DMS79 (cell line): ENCODE results near the gene EFEMP1.
"Not testable (repeated sequence)": the region's sequence is repeated elsewhere in the genome, so short reads cannot be mapped to it uniquely, and the experiment has no call there.

ENCODE experiments used
- DNase-seq: peaks from one replicate; lab custom pipeline; 2025; lab: John Stamatoyannopoulos, UW

The EFEMP1 gene

DNA sequence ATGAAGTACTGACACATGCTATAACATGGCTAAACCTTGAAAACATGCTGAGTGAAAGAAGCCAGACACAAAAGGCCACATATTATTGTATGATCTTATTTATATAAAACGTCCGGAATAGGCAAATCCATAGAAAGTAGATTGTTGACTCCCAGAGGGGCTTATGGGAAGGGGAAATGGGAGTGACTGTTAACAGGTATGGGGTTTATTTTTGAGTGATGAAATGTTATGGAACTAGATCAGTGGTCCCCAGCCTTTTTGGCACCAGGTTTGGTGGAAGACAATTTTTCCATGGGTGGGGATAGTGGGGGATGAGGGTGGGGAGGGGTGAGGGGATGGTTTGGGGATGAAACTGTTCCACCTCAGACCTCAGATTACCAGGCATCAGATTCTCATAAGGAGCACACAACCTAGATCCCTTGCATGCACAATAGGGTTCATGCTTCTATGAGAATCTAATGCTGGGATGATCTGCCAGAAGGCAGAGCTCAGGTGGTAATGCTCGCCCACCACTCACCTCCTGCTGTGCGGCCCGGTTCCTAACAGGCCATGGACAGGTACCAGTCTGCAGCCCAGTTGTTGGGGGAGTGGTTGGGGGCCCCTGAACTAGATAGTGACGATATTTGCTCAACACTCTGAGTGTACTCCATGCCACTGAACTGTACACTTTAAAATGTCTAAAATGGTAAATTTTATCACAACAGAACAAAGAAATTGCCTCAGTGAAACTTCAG is 59.1 kb downstream of the EFEMP1 start:
- DNase-seq = no peak

DNA sequence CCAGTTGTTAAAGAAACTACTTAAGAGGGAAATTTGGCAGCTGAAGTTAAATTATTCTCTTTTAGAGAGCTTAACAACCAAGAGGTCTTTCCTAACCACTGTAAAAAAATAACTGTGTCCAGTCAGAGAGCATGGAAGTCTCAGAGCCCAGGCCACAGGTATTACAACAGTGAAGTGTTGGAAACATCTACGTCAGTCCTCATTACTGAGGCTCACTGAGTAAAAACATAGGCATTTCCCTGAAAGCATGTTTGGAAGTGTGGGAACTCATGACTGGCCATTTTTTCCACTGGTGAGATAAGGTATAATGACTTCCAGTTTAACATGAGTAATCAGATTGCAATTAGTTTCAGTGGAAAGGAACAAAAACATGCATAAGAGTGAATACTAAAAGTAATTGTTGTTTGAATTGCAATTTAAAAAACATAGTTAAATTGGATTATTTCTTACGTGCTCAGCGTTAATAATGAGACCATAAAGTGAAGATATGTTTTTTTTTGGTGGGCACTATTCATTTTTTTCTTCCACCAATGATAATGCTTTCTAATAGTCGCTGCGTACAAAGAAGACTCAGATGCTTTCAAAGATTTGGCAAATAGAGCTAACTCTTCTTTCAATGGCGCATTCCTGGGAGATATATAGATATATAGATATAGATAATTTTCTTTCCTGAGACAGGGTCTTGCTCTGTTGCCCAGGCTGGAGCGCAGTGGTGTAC is 60.8 kb downstream of the EFEMP1 start:
- DNase-seq = no peak

DNA sequence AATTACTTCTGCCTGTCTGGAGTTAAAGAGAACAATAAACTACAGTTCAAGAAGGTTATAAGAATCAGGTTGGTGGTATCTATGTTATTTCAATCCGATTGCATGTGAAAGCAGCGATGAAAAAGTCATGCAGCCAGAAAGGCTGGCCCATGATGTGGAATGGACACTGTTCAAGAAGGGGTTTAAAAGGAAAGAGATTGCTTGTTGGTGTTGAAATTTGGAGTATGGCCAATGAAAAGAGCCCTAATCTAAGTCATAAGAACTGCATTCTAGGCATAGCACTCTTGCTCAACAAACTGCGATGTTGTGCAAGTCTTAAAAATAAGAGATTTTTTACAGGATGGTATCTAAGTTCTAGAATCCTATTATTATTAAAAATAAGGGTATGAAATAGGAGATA is 61.3 kb downstream of the EFEMP1 start:
- DNase-seq = no peak

DNA sequence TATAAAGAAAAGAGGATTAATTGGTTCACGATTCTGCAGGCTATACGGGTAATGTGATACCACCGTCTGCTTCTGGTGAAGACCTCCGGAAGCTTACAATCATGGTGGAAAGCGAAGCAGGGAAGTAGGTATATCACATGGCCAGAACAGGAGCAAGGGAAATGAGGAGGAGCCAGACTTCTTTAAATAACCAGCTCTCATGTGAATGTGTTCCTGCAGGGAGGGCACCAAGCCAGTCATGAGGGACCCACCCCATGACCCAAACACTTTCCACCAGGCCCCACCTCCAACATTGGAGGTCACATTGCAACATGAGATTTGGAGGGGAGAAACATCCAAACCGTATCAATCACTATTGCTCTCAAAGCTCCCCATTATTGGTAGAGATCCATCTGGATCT is 61.8 kb downstream of the EFEMP1 start:
- DNase-seq = no peak

DNA sequence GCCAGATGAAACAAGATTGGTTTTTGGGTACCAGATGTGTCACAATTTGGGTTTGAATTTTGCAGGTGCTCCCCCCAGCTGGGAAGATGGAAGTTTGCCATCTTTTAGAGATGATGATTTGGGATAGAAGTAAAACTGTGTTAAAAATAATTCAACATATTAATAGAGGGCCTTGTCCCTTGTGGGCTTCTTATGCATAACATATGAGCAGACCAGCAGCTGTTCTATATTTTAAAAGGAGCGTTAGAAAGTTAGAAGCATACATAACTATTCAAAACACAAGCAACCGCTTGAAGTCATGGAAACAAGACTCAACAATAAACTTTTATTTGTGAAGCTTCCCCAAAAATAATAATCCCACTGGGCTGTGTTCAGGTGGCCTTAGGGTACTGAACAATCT is 62.8 kb downstream of the EFEMP1 start:
- DNase-seq = no peak

DNA sequence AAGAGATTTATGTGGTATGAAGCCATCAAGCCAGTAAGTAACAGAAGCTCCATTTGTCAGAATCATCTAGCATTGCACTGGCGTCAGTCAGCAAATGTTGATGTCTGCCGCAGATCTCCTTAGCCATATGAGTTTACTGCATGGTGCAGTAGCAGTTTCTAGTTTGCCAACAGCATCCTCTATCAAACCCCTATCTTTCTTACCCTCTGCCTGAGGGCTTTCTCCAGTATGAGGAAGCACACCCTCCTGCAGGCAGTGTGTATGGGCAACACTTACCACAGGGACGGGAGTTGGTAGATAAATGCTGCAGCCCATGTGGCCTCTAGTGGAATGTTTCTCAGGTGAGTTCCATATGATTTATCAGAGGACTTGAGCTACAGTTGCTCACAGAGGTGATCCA is 63.7 kb downstream of the EFEMP1 start:
- no peak for DNase-seq

DNA sequence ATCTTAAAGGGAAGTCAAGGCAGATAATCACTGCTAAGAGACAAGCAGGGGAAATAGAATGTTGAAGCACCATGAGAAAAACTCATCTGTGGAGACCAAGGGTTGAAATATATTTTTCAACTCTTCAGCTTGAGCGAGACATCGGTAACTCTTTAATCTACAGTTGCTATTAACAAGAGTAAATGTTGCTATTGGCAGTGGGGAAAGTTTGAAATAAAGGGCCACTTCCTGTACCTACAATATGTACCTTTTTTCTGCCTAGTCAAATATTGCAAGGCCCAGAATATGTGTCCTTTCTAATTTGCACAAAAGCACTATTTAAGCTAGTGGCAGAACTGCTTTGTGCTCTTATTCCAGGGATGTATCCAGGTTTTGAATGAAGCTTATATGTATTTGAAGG is 65.8 kb downstream of the EFEMP1 start:
- DNase-seq = no peak

DNA sequence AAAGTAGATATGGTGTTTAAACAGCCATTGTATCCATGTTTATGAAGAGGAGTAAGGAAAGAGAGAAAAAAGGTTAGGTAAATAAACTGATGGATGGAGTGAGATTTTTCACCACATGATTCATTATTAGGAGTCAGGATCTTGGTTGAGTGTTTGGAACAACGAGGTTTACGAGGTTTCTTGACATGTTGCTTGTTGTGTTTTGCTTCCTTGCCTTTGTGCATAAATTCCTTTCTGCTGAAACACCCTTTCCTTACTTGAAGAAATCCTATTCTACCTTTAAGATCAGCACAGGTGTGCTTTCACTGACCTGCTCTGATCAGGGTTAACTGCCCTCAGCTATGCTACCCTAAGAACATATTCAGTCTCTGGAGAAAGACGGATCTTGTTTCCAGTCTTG is 66.6 kb downstream of the EFEMP1 start:
- DNase-seq = no peak

DNA sequence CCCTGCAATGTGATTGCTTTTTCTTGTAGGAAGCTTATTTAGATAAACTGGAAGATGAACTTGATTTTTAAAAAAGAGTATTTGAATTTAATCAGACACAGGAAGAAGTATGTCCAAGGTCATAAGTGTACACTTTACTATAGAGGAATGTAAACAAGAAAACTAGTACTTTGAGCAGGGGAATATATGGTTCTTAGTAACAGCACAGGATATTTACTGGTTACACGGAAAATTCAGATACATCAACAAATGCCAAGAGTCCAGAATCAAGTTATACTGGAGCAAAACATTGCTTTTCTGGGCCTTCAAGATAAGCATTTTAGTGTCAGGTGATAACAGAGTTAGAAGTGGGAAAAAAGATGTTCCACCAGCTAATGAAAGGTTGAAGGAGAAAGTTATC is 75.5 kb downstream of the EFEMP1 start:
- no peak for DNase-seq

DNA sequence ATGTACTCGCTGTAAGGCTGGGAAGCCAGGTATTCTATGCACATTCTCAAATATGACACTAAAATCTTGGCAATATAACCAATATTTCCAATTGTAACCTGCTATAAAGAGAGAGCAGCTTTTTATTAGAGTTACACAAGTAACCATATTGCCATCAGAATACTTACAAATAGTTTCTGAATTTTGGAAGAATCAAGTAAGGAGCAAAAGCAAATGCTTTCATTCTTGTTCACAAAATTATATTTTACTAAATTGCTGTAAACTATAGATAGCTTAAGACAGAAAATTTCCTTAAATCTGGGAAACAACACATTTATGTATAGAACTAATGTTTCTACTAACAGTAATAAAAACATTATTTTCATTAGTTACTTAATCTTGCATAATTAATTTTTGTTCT is 77.2 kb downstream of the EFEMP1 start:
- DNase-seq = no peak

DNA sequence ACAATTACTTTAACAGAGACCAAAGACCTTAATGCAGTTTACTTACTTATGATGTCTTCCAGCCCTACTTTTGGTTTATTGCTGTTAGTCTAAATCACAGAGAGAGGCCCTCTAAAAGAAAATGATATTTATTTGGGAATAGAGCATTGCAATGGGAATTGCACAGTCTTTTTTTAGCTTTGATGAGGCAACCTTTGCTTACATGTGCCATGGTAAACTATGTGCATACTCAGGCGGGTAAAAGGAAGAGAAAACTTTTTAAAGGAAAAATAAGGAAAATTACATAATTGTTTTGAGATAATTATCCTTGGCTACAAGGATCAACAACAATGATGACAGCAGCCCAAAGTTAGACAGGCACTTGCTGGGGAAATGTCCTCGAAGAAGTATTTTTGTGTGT is 78.6 kb downstream of the EFEMP1 start:
- DNase-seq = no peak

DNA sequence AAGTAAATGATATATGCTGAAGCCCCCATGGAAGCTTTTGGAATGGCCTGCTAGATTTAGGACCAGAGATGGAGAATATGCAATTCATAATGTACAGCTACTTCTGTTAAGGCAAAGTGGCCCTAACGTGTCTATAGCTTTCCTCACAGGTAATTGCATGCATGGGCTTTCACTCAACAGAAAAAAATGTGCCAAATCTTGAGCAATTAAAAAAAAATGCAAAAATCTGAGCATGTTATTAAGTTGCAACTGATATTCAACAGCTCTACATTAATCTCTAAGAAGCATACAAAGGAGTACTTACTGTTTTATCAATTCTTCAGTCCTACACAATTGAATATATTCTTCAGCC is 79.6 kb downstream of the EFEMP1 start:
- no peak for DNase-seq

DNA sequence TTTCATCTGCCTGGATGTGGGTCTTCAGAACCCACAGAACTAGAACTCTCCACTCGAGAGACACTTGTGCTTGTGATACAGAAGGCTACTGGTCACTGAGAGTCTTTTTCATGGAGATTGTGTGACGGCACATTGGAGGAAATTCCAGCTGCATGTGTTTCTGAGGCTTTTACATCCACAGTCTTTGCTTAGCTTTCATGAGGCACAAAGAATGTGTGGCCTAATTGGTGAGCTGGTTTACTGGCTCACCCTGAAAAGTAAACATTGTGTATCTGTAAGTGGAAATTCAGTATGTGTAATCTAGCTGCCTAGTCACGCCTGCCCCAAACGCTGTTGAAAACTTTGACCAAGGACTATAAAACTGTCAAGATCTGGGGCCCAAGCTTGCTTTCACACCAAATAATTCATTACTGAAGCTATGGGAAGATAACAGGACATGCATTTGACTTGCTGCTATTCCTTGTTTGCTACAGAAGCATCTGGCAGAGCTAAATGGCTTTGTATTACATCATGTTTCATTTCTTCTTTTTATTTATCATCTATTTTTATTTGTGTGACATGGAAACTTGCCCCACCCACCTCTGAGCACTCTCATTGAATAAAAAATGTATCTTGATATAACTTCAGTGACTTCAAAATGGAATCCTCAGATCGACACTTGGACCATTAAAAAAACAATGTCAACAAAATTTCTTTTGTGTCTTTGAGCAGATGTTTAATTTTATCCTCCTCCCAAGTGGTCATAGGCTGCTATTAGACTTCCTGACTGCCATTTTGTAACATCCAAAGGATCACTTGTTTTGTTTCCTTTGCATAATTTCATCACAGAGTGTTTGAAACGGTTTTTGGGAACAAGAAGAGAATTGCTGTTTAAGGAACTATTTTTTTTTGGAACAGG is 80.2 kb downstream of the EFEMP1 start:
- no peak for DNase-seq

DNA sequence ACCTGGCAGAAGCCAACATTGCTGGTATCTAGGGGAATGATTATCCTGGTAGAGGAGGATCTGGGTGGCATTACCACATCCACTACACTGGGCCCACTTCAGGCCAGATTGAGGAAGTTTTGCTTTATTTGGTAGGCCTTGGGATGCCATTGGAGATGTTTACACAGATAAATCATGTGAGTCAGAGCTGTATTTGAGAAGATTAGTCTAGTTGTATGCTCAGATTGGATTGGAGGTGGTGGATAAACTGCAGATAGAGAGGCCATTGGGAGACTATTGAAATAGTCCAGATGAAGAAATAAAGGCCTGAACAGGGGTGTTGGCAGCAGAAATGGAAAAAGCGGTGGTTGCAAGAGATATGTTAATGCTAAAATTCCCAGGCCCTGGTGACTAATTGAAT is 81.5 kb downstream of the EFEMP1 start:
- DNase-seq = no peak

DNA sequence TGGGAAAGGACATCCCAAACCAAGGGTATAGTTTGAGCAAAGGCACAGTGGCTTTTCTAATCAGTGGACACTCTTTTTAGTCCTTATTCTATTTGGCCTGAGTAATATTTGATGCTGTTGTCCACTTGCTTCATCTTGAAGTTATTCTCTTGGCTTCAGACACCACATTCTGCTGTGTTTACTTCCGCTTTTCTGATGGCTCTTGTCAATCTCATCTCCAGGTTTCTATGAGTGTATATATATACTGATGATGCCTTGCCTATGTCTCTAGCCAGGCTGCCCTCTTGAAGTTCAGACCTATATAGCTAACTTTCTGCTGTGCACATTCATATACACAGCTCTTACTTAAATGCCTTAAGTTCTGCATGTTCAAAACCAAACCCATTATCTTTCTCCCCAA is 83.1 kb downstream of the EFEMP1 start:
- no peak for DNase-seq

DNA sequence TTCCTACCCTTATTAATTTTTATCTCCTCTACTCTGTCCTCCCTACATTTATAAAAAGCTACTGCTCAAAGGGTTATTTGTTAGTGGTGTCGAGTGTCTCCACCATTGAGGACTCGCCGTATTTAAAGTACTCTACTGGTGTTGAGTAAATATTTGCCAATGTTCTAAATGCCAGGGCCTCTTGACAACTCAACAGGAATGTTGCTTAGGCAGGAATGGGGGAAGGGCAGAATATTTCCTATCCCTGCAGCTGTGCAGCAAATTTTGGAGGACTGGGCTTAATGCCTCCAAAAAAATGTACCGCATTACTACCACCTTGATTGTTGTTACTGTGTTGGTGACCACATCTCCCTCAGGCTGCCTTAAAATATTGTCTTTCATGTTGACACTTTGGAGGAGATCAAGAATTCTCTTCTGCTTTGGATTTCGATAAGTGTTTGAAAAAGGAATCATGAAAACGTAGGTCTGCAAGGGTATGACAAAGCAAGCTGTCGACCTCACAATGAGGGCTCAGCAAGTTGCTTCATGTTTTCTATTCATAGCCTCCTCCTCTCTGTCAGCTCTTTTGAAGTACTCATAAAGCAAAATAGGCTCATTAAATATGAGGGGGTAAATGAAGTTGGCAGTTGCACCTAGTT is 84.3 kb downstream of the EFEMP1 start:
- DNase-seq = peak; percentile 90

DNA sequence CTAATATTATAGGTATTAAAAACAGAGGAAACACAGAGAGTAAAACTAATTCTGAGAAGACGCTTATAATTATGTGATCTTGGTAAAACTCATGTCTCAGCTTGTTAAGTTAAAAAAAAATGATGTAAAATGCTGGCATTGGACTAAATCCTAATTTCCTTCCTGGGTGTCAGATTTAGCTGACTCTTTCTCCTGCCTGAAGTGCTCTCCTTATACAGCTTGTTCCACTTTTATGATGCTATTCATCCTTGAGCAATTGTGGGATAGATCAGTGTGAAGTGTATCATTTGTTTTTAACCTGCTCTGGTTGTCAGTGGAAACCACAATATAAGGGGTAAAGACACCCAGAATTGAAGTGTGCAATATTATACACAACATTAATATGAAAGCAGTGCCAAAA is 84.9 kb downstream of the EFEMP1 start:
- DNase-seq = peak; percentile 63

DNA sequence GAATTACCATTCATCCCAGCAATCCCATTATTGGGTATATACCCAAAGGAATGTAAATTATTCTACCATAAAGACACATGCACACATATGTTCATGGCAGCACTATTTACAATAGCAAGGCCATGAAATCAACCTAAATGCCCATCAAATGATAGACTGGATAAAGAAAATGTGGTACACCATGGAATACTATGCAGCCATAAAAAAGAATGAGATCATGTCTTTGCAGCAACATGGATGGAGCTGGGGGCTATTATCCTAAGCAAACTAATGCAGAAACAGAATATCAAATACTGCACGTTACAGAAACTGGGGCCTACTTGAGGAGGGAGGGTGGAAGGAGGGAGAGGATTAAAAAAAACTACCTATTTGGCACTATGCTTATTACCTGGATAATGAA is 85.5 kb downstream of the EFEMP1 start:
- not testable (repeated sequence) for DNase-seq

DNA sequence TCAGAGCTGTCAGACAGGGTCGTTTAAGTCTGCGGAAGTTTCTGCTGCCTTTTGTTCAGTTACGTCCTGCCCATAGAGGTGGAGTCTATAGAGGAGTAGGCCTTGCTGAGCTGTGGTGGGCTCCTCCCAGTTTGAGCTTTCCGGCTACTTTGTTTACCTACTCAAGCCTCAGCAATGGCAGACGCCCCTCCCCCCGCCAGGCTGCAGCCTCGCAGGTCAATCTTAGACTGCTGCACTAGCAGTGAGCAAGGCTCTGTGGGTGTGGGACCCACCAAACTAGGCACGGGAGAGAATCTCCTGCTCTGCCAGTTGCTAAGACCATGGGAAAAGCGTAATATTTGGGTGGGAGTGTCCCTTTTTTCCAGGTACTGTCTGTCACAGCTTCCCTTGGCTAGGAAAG is 86.5 kb downstream of the EFEMP1 start:
- DNase-seq = no peak

DNA sequence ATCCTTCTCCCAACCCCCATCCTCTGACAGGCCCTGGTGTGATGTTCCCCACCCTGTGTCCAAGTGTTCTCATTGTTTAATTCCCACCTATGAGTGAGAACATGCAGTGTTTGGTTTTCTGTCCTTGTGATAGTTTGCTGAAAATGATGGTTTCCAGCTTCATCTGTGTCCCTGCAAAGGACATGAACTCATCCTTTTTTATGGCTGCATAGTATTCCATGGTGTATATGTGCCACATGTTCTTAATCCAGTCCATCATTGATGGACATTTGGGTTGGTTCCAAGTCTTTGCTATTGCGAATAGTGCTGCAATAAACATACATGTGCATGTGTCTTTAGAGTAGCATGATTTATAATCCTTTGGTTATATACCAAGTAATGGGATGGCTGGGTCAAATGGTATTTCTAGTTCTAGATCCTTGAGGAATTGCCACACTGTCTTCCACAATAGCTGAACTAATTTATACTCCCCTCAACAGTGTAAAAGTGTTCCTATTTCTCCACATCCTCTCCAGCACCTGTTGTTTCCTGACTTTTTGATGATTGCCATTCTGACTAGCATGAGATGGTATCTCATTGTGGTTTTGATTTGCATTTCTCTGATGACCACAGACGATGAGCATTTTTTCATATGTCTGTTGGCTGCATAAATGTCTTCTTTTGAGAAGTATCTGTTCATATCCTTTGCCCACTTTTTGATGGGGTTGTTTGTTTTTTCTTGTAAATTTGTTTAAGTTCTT is 91.7 kb downstream of the EFEMP1 start:
- DNase-seq = not testable (repeated sequence)

DNA sequence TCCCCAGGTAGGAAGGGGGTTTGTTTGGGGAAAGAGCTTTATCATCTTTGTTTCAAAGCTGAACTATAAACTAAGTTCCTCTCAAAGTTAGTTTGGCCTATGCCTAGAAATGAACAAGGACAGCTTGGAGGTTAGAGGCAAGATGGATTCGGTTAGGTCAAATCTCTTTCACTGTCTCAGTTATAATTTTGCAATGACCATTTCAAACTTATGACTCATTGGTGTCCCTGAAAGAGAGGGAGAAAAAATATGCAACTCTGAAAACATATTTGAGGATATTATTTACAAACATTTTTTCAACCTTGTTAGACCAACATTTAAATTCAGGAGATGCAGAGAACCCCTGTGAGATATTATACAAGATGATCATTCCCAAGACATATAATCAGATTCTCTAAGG is 95.7 kb downstream of the EFEMP1 start:
- DNase-seq = no peak

DNA sequence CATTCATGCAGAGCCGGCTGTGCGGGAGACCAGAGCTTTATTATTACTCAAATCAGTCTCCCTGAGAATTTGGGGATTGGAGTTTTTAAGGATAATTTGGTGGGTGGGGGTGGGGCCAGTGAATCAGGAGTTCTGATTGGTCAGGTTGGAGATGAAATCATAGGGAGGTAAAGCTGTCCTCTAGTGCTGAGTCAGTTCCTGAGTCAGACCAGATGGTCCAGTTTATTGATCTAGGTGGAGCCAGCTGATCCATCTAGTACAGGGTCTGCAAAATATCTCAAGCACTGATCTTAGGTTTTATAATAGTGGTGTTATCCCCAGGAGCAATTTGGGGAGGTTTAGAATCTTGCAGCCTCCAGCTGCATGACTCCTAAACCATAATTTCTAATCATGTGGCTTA is 96.2 kb downstream of the EFEMP1 start:
- DNase-seq = not testable (repeated sequence)
